ENCODE measurements around the gene TBC1D3G.
"Not testable (repeated sequence)": the region's sequence is repeated elsewhere in the genome, so short reads cannot be mapped to it uniquely, and the experiment has no call there.

Gene TBC1D3G
- long read RNA-seq, donor 1: 0 reads
- long read RNA-seq, donor 2: 0 reads
- long read RNA-seq, donor 3: 0 reads
- long read RNA-seq, donor 4: 0 reads
- long read RNA-seq, donor 5: 0 reads
- long read RNA-seq, donor 6: 0 reads
- long read RNA-seq, donor 7: 0 reads
- long read RNA-seq, donor 8: 0 reads

DNA sequence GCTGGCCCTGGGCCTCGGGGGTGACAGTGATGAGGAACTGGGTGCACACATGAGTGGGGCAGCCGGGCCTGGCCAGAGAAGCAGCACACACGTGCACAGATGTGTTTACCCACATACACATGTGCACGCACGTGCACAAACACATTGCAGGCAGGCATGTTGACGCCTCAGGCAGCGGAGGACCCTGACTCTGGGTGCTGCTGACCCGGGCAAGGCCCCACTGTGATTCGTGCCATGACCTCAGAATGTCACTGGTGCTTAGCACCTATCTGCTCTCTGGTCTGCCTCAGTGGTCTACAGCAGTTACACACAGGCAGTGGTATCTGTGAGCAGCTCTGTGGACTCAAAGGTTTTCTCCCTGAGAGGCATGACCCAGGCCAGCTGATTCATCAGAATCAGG lies at the start of gene TBC1D3G:
TSS of gene TBC1D3G (plus strand) at position 301 of the 400 bp plus-strand sequence. CDS start 1,528 bp downstream, outside the sequence.
- not testable (repeated sequence) for DNase-seq

DNA sequence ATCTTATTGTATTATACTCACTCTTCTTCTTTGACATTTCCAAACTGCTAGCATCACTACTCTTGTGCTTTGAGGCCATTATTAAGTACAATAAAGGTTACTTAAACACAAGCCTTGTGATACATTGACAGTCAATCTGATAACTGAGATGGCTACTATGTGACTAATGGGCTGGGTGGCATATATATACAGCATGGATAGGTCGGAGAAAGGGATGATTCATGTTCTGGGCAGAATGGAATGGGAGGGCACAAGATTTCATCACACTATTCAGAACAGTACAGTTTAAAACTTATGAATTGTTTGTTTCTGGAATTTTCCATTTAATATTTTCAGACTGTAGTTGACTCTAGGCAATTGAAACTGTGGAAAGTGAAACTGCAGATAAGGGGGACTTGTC lies 40.4 kb upstream of the TBC1D3G start:
- not testable (repeated sequence) for DNase-seq

GRCh38 chr17:36284219-36284618 lies 39.5 kb upstream of the TBC1D3G start:
- DNase-seq: not testable (repeated sequence)

DNA sequence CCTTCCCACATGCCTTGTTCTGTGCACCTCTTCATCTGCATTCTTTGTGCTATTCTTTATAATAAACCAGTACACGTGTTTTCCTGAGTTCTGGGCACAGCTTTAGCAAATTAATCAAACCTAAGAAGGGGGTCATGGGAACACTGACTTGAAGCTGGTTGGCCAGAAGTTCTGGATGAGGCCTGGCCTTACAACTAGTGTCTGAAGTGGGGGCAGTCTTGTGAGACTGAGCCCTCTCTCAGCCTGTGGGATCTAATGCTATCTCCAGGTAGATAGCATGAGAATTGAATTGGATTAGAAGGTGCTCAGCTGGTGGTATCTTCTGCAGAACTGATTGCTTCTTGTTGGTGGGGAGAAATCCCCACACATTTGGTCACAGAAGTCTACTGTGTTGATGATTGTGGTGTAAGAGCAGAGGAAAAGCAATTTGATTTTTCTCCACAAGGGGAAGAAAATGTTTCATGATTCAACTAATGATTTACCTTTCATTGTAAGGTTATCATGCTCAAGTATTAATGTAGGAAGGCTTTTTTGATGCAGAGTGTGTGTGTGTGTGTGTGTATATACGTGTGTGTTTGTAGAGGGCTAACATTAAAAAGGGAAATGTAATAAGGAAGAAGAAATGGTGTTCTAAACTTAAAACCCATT lies 33.6 kb upstream of the TBC1D3G start:
- DNase-seq: not testable (repeated sequence)

DNA sequence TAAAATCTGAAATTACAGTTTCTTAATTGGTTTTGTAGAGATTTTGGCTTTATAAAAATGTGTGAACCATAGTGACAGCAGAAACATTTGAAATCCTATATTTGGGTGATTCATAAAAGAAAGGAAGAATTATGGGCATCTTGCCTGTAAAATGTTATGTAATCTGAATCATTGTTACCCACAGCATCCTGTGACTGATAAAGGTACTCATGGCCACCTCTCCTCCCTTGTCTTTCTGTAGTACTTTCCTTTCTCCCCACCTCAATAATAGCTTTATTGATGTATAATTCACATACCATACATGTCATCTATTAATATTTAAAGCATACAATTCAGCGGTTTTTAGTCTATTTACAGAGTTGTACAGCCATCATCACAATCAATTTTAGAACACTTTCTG lies 28.5 kb upstream of the TBC1D3G start:
- DNase-seq: not testable (repeated sequence)

- not testable (repeated sequence) for DNase-seq
Observed at GRCh38 chr17:36315736-36316135, 7.9 kb upstream of the TBC1D3G start.

DNA sequence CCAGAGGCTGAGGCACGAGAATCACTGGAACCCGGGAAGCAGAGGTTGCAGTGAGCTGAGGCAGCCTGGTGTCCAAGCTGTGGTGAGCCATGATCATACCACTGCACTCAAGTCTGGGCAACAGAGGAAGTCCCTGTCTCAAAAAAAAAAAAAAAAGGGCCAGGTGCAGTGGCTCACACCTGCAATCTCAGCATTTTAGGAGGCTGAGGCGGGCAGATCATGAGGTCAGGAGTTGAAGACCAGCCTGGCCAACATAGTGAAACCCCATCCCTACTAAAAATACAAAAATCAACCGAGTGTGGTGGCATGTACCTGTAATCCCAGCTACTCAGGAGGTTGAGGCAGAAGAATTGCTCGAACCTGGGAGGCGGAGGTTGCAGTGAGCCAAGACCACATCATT lies 38.8 kb downstream of the TBC1D3G start:
- not testable (repeated sequence) for DNase-seq

- not testable (repeated sequence) for DNase-seq
Observed at GRCh38 chr17:36375938-36376337, 52.3 kb downstream of the TBC1D3G start.
